K562 (cell line): ENCODE measurements around the gene ARAP1. TPM values are rescaled to one million over a fixed set of nuclear protein-coding genes. Genes with fewer than 3 reads are reported as not detected.

ENCODE experiments used
- ATAC-seq: fragments of 200-7000 bp; cut with Tn5 transposase; 3 replicates; pipeline ENCODE4 v1.9.1; 2020; ENCODE audit warnings: moderate library complexity
- Bru-seq: library from RNA; stranded (reverse); fragments of 400-500 nt; gene quantifications from one replicate; lab custom pipeline; 2021; lab: Mats Ljungman, UMichigan
- BruChase-seq, 2 experiments: library from RNA; stranded (reverse); fragments of 400-500 nt; gene quantifications; one replicate each; lab custom pipeline; 2021; lab: Mats Ljungman, UMichigan
- BruUV-seq: library from RNA; stranded (reverse); fragments of 400-500 nt; replicated peaks from 2 replicates; lab custom pipeline; 2021; lab: Mats Ljungman, UMichigan
- CTCF ChIA-PET: fragments of 300-600 bp; formaldehyde crosslinking; extraction: SDS; loops from one replicate; lab custom pipeline; 2021; ENCODE audit warnings: low intra/inter-chr PET ratio; lab: Yijun Ruan, JAX
- POLR2A ChIA-PET: fragments of 300-600, 350-650 bp; sonication (Branson Sonifier 250); formaldehyde crosslinking; extraction: SDS; loops from one replicate; lab custom pipeline; 2021; ENCODE audit warnings: antibody characterized with exemption, inconsistent platforms; lab: Yijun Ruan, JAX
- DNase-seq, 4 experiments: peaks; one replicate each; pipeline versions ENCODE4 v3.0.0 to v3.0.0-alpha.2; 2011 to 2018; ENCODE audit warnings: low spot score in 3 of 4, mixed read lengths in 3 of 4; ENCODE audit errors: extremely low read depth in 1 of 4
- FAIRE-seq: peaks from 2 replicates; lab custom pipeline; 2011; peaks lifted over from hg19 to GRCh38; lab: Jason Lieb, UNC
- H2AFZ ChIP-seq: 2 replicates; pipeline ENCODE4 v1.6.0; 2011; ENCODE audit warnings: low read depth, low read length, control low read depth, inconsistent platforms
- H3K27ac ChIP-seq: fragments of 200-600 bp; 3 replicates; pipeline ENCODE4 v1.8.0; 2011; ENCODE audit warnings: low read depth, mild to moderate bottlenecking, control low read depth, inconsistent platforms, low read length, moderate library complexity, mixed read lengths; ENCODE audit errors: extremely low read depth
- H3K27me3 ChIP-seq, 2 experiments: fragments of 300-600 bp in 1 of 2; 2 replicates in 1 of 2; 3 replicates in 1 of 2; pipeline versions ENCODE4 v1.6.0 to v1.8.0; 2011; ENCODE audit warnings: inconsistent platforms in 2 of 2, low read length in 2 of 2, mild to moderate bottlenecking in 1 of 2, mixed read lengths in 1 of 2, moderate library complexity in 1 of 2; ENCODE audit not compliant: control insufficient read depth in 2 of 2, insufficient read depth in 2 of 2
- H3K36me3 ChIP-seq: fragments of 300-600 bp; 3 replicates; pipeline ENCODE4 v1.8.0; 2011; ENCODE audit warnings: mild to moderate bottlenecking, low read length, inconsistent platforms; ENCODE audit not compliant: control insufficient read depth, insufficient read depth
- H3K4me1 ChIP-seq, 2 experiments: fragments of 200-600 bp in 1 of 2; replicated peaks in 1 of 2; 2 replicates in 1 of 2; 3 replicates in 1 of 2; pipeline versions ENCODE4 v1.5.1 to v1.8.0; 2011; ENCODE audit warnings: inconsistent platforms in 2 of 2, low read length in 2 of 2, mild to moderate bottlenecking in 1 of 2, mixed read lengths in 1 of 2, moderate library complexity in 1 of 2; ENCODE audit not compliant: control insufficient read depth in 2 of 2, insufficient read depth in 2 of 2
- H3K4me2 ChIP-seq: 2 replicates; pipeline ENCODE4 v1.6.1; 2011; ENCODE audit warnings: low read length, control low read depth, inconsistent platforms, mixed read lengths; ENCODE audit not compliant: insufficient read depth
- H3K4me3 ChIP-seq: fragments of 200-600 bp; sonication (generic), shearing (Covaris generic); 2 replicates; pipeline ENCODE4 v1.5.1; 2016; ENCODE audit warnings: control low read depth, inconsistent platforms
- H3K79me2 ChIP-seq: fragments of 200-600 bp; 3 replicates; pipeline ENCODE4 v1.8.0; 2011; ENCODE audit warnings: low read length, inconsistent platforms; ENCODE audit not compliant: control insufficient read depth, insufficient read depth
- H3K9ac ChIP-seq, 2 experiments: 2 replicates each; pipeline versions ENCODE4 v1.6.0 to v1.6.1; 2011; ENCODE audit warnings: low read depth in 2 of 2, low read length in 2 of 2, control low read depth in 1 of 2, inconsistent platforms in 1 of 2, mild to moderate bottlenecking in 1 of 2, mixed read lengths in 1 of 2; ENCODE audit not compliant: insufficient read depth in 1 of 2
- H3K9me1 ChIP-seq: one replicate; pipeline ENCODE4 v1.6.0; 2011; ENCODE audit warnings: inconsistent platforms, mild to moderate bottlenecking, low read length, moderate library complexity; ENCODE audit not compliant: control insufficient read depth, insufficient read depth
- H3K9me3 ChIP-seq: replicated peaks from 2 replicates; pipeline ENCODE4 v1.5.1; 2011; ENCODE audit warnings: low read depth, low read length, inconsistent platforms; ENCODE audit not compliant: control insufficient read depth, insufficient read depth
- H4K20me1 ChIP-seq: replicated peaks from 2 replicates; pipeline ENCODE4 v1.6.1; 2011; ENCODE audit warnings: low read length, inconsistent platforms, mixed read lengths; ENCODE audit not compliant: control insufficient read depth, insufficient read depth
- CREB1 ChIP-seq, 2 experiments: sonication (generic) in 1 of 2; formaldehyde crosslinking in 1 of 2; IDR thresholded peaks; 2 replicates each; pipeline versions ENCODE4 v1.6.1 to v1.8.0; 2012 to 2022; ENCODE audit warnings: inconsistent platforms in 1 of 2, mild to moderate bottlenecking in 1 of 2, missing genetic modification reagents in 1 of 2, moderate library complexity in 1 of 2
- GTF2A2 ChIP-seq: IDR thresholded peaks from 2 replicates; pipeline ENCODE4 v1.6.1; 2016; ENCODE audit warnings: mild to moderate bottlenecking, missing genetic modification characterization, missing compliant biosample characterization
- HDAC6 ChIP-seq: IDR thresholded peaks from 2 replicates; pipeline ENCODE4 v1.6.1; 2012; ENCODE audit warnings: low read depth, mild to moderate bottlenecking, control low read depth, inconsistent platforms, low read length, moderate library complexity
- HDGF ChIP-seq: fragments of 450-650 bp; IDR thresholded peaks from 2 replicates; pipeline ENCODE4 v1.6.1; 2016
- KDM1A ChIP-seq, 2 experiments: fragments of 450-650 bp; IDR thresholded peaks; 2 replicates each; pipeline ENCODE4 v1.6.1; 2016; ENCODE audit warnings: mild to moderate bottlenecking in 2 of 2
- PHF8 ChIP-seq: fragments of 200-600 bp; sonication (generic); IDR thresholded peaks from 2 replicates; pipeline ENCODE4 v1.6.1; 2012; ENCODE audit warnings: mixed run types, mild to moderate bottlenecking, inconsistent platforms, low read length, moderate library complexity, borderline replicate concordance
- RBM39 ChIP-seq: fragments of 200-400 bp; formaldehyde crosslinking; optimal IDR thresholded peaks from 2 replicates; pipeline ENCODE3; 2018; ENCODE audit warnings: low read depth, low read length
- ZC3H11A ChIP-seq: IDR thresholded peaks from 2 replicates; pipeline ENCODE4 v1.6.1; 2012; ENCODE audit warnings: low read depth, low read length, improper control_type of control experiment
- ZSCAN32 ChIP-seq: fragments of 450-650 bp; formaldehyde crosslinking; IDR thresholded peaks from 2 replicates; pipeline ENCODE4 v1.4.0; 2020; ENCODE audit warnings: mild to moderate bottlenecking, moderate library complexity
- WGBS: fragments of 100-300 bp; shearing (Covaris generic); methylation state at CpG from one replicate; pipeline ENCODE4 v1.1.6; 2016; ENCODE audit warnings: low coverage, mixed read lengths; ENCODE audit not compliant: insufficient coverage; ENCODE audit errors: missing lambda C conversion rate; 5-methylcytosine and 5-hydroxymethylcytosine counted together
- in situ Hi-C: fragments of 300-500 bp; cut with MboI; formaldehyde crosslinking; loops from 4 replicates; pipeline ENCODE4 v1.15.0; 2018; ENCODE audit warnings: inconsistent platforms, mixed read lengths
- intact Hi-C: fragments of 100-400 bp; cut with micrococcal nuclease; formaldehyde crosslinking; loops from 2 replicates; pipeline ENCODE4 v1.14.2; 2022
- long read RNA-seq, 3 experiments: library from polyadenylated mRNA in 2 of 3; library from RNA in 1 of 3; unstranded in 2 of 3; stranded (forward) in 1 of 3; transcript quantifications; one replicate each; pipeline ENCODE4 v2.0.0, GENCODE V29; 2019 to 2022
- polyA minus RNA-seq, 3 experiments: library from RNA; depleted of rRNA, polyadenylated mRNA; stranded (reverse); fragments of >200 nt; gene quantifications; 2 replicates each; pipeline ENCODE4 v1.2.3, GENCODE V29; 2011
- polyA plus RNA-seq, 8 experiments: library from polyadenylated mRNA; depleted of rRNA in 4 of 8; stranded (reverse) in 5 of 8; unstranded in 3 of 8; fragments of >200 nt; fragmentation: Nextera tagmentation in 2 of 8; fragmentation: Illumina TruSeq in 1 of 8; extraction: Ambion mirVana in 2 of 8; extraction: Trizol in 1 of 8; gene quantifications; 2 replicates each; pipeline versions ENCODE4 v1.2.1 to v1.2.3, GENCODE V29; 2011 to 2014; ENCODE audit warnings: inconsistent platforms in 1 of 8, missing spikeins in 1 of 8
- total RNA-seq, 7 experiments: library from RNA; depleted of rRNA in 6 of 7; stranded (reverse); fragments of >200 nt in 6 of 7; fragmentation: Illumina TruSeq in 2 of 7; extraction: Trizol in 2 of 7; gene quantifications; 2 replicates each; pipeline versions ENCODE4 v1.2.1 to v1.2.3, GENCODE V29; 2011 to 2021; ENCODE audit warnings: low replicate concordance in 1 of 7
- TF ChIP-seq, protein P1 (sequence below): sonication (generic); formaldehyde crosslinking; IDR thresholded peaks from 2 replicates; pipeline ENCODE4 v1.8.1; 2023; ENCODE audit warnings: mild to moderate bottlenecking, missing genetic modification reagents
- TF ChIP-seq, protein P2 (sequence below): fragments of 450-650 bp; formaldehyde crosslinking; IDR thresholded peaks from 2 replicates; pipeline ENCODE4 v1.4.0; 2020; ENCODE audit warnings: mild to moderate bottlenecking, mixed read lengths

ARAP1 gene
- 154 and 336 TPM in 2 replicates for total RNA-seq (2011; cell fraction: chromatin; rRNA removed; ENCODE audit: low replicate concordance)
- total RNA-seq (2011; cell fraction: nucleolus; rRNA removed), result 191 and 196 TPM in 2 replicates
- total RNA-seq (2011; cell fraction: nucleoplasm; rRNA removed), result 146 and 161 TPM in 2 replicates
- total RNA-seq (2014; rRNA removed) (42.0 and 46.1 TPM in 2 replicates), total RNA-seq (2014; rRNA removed; fragmentation: Illumina TruSeq; extraction: Trizol) (7.4 and 10.6 TPM in 2 replicates), total RNA-seq (2015; rRNA removed; fragmentation: Illumina TruSeq; extraction: Trizol) (24.6 and 26.1 TPM in 2 replicates), total RNA-seq (2021) (60.7 and 67.0 TPM in 2 replicates), polyA plus RNA-seq (2011; rRNA removed) (22.1 and 37.3 TPM in 2 replicates), polyA plus RNA-seq (2014; fragmentation: Illumina TruSeq; extraction: Trizol) (24.6 and 31.8 TPM in 2 replicates), polyA plus RNA-seq (2014; fragmentation: Nextera tagmentation; extraction: Ambion mirVana) (under 1 TPM; 0.23 to 0.38 TPM), polyA plus RNA-seq (2014; rRNA removed) (34.1 and 38.4 TPM in 2 replicates), polyA minus RNA-seq (2011; rRNA and poly(A)+ RNA removed) (21.7 and 23.5 TPM in 2 replicates), Bru-seq, nascent RNA (percentile 69 among the genes with signal in this experiment), BruChase-seq, experiment 1, labeled RNA remaining after a 2-hour chase (percentile 64 among the genes with signal in this experiment), BruChase-seq, experiment 2, labeled RNA remaining after a 6-hour chase (percentile 66 among the genes with signal in this experiment)
- polyA plus RNA-seq (2011; cell fraction: cytosol; rRNA removed), result 24.6 and 28.2 TPM in 2 replicates
- 196 and 222 TPM in 2 replicates for polyA plus RNA-seq (2011; cell fraction: nucleus; rRNA removed)
- polyA plus RNA-seq (2012), result 43.7 and 72.2 TPM in 2 replicates
- polyA minus RNA-seq (2011; cell fraction: cytosol; rRNA and poly(A)+ RNA removed), result 35.0 and 48.2 TPM in 2 replicates
- 50.9 and 51.5 TPM in 2 replicates for polyA minus RNA-seq (2011; cell fraction: nucleus; rRNA and poly(A)+ RNA removed)
- long read RNA-seq, experiment 1, full-length matches to known transcripts, result 13 of 243 reads
- long read RNA-seq, experiment 1, partial matches to known transcripts, result 175 of 243 reads
- long read RNA-seq, experiment 1, other reads (novel, unspliced or antisense), result 55 of 243 reads
- long read RNA-seq, experiment 2, full-length matches to known transcripts, result 9 of 70 reads
- long read RNA-seq, experiment 2, partial matches to known transcripts, result 26 of 70 reads
- long read RNA-seq, experiment 2, other reads (novel, unspliced or antisense), result 35 of 70 reads
- long read RNA-seq, experiment 3, partial matches to known transcripts, result 7 of 9 reads
- long read RNA-seq, experiment 3, other reads (novel, unspliced or antisense), result 2 of 9 reads

- CTCF ChIA-PET, result no interaction called here
- peak; percentile 75 to 79 for TF ChIP-seq KDM1A (IDR thresholded peaks at IDR 0.05)
- TF ChIP-seq CREB1 (IDR thresholded peaks at IDR 0.05), result no peak
- 0 out of 2 replicates have a peak, but pooled peaks have one; percentile 10 for TF ChIP-seq CREB1 (CRISPR knock-in tag; IDR thresholded peaks at IDR 0.05)
- TF ChIP-seq ZSCAN32 (CRISPR knock-in tag), result 0 out of 2 replicates have a peak, but pooled peaks have one; percentile 21
- TF ChIP-seq ZC3H11A, result no peak
- TF ChIP-seq RBM39, result no peak
- TF ChIP-seq PHF8, result peak; percentile 71; the same call in 1 of the 2 replicates
- TF ChIP-seq HDGF, result no peak
- no peak for TF ChIP-seq GTF2A2 (tag)
- TF ChIP-seq, protein P1, sequence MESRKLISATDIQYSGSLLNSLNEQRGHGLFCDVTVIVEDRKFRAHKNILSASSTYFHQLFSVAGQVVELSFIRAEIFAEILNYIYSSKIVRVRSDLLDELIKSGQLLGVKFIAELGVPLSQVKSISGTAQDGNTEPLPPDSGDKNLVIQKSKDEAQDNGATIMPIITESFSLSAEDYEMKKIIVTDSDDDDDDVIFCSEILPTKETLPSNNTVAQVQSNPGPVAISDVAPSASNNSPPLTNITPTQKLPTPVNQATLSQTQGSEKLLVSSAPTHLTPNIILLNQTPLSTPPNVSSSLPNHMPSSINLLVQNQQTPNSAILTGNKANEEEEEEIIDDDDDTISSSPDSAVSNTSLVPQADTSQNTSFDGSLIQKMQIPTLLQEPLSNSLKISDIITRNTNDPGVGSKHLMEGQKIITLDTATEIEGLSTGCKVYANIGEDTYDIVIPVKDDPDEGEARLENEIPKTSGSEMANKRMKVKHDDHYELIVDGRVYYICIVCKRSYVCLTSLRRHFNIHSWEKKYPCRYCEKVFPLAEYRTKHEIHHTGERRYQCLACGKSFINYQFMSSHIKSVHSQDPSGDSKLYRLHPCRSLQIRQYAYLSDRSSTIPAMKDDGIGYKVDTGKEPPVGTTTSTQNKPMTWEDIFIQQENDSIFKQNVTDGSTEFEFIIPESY, result no peak
- TF ChIP-seq, protein P2, sequence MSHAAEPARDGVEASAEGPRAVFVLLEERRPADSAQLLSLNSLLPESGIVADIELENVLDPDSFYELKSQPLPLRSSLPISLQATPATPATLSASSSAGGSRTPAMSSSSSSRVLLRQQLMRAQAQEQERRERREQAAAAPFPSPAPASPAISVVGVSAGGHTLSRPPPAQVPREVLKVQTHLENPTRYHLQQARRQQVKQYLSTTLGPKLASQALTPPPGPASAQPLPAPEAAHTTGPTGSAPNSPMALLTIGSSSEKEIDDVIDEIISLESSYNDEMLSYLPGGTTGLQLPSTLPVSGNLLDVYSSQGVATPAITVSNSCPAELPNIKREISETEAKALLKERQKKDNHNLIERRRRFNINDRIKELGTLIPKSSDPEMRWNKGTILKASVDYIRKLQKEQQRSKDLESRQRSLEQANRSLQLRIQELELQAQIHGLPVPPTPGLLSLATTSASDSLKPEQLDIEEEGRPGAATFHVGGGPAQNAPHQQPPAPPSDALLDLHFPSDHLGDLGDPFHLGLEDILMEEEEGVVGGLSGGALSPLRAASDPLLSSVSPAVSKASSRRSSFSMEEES, result peak; percentile 88
- TF ChIP-seq HDAC6, result no peak
Observed at GRCh38 chr11:72752088-72752914, at the start of gene ARAP1. ARAP1 (minus strand) TSS chr11:72752408; CDS start chr11:72727128, 25,280 bp downstream.

More at GRCh38 chr11:72752088-72752914, at the start of gene ARAP1:
- peak within 1 kb of the TSS; percentile 96 for H2AFZ ChIP-seq
- DNase-seq, result peak; percentile 85 to 98 (median 97)
- no TSS peak for BruUV-seq
- H3K36me3 ChIP-seq, result peaks cover 23% of the 10 kb centered on the region; the same call in 1 of the 3 replicates
- H3K9me3 ChIP-seq, result no peaks in the 10 kb centered on the region
- intact Hi-C loops, result loop anchor here (2.0 kb wide), 1 partner anchor 40 kb away; no protein-coding TSS in a partner anchor
- H3K9ac ChIP-seq, result peak within 1 kb of the TSS; percentile 70 to 94
- peak within 1 kb of the TSS; percentile 83 for H3K27ac ChIP-seq
- H3K4me3 ChIP-seq, result peak within 1 kb of the TSS; percentile 97
- peaks cover 26 to 65% of the 10 kb centered on the region in 2 experiments for H3K4me1 ChIP-seq
- H4K20me1 ChIP-seq, result 0 out of 2 replicates have a peak, but pooled peaks cover under 1% of the 10 kb centered on the region
- H3K27me3 ChIP-seq, result no peaks in the 10 kb centered on the region
- H3K4me2 ChIP-seq, result peak within 1 kb of the TSS; percentile 94
- in situ Hi-C loops, result no loop called here
- FAIRE-seq, result peak; percentile 85
- H3K9me1 ChIP-seq, result no peaks in the 10 kb centered on the region
- POLR2A ChIA-PET, result interaction anchor here (0.6 to 1.4 kb wide), 3 partner anchors 24 to 42 kb away, joined by 3 to 4 read pairs (median 3); no protein-coding TSS in a partner anchor
- 1% methylated on average over 26 of the region's 51 CpGs for WGBS
- ATAC-seq, result peak; percentile 91
- H3K79me2 ChIP-seq, result peaks cover 44% of the 10 kb centered on the region
